ENCODE results near the gene VSIG10L2.
"Not testable (repeated sequence)": the region's sequence is repeated elsewhere in the genome, so short reads cannot be mapped to it uniquely, and the experiment has no call there.

VSIG10L2 gene

GRCh38 chr11:125967515-125967914 is 21.7 kb downstream of the VSIG10L2 start:
- DNase-seq (ENCODE audit: low read depth in 2 of 2): no peak

GRCh38 chr11:125968354-125968753 is 22.5 kb downstream of the VSIG10L2 start:
- no peak for DNase-seq (ENCODE audit: low read depth in 2 of 2)

DNA sequence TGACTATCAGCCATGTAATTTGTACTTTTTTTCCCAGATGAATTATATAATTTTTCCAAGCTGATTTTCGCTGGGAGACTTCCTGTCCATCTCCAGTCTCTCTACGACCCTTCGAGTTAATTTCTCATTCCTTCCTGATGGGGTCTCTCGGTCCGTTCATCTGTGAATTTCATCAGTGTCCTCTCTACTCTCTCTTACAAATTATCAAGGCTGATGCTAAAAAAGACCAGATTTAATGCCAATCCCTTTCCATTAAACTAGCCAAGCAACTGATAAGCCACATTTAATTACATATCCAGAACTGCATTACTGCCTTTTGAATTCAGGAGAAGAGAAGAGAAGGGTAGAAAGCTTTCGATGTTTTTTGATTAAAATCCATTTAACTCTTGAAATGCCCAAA is 25.8 kb downstream of the VSIG10L2 start:
- DNase-seq (ENCODE audit: low read depth in 2 of 2): no peak

DNA sequence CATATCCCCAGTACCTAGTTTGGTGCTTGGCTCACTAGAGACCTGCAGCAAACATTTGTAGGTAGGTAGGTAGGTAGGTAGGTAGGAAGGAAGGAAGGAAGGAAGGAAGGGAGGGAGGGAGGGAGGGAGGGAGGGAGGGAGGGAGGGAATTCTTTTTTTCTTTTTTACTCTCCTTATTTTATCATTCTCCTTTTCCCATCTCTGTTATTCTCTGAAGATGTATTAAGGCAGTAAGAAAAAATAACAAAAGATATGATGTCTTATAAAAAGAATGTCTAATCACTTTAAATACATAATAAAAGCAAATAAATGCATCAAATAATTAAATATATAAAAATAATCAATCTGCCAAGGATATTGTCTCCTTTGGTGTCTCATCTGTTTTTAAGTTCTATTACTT is 28.4 kb downstream of the VSIG10L2 start:
- DNase-seq (ENCODE audit: low read depth in 2 of 2): no peak

DNA sequence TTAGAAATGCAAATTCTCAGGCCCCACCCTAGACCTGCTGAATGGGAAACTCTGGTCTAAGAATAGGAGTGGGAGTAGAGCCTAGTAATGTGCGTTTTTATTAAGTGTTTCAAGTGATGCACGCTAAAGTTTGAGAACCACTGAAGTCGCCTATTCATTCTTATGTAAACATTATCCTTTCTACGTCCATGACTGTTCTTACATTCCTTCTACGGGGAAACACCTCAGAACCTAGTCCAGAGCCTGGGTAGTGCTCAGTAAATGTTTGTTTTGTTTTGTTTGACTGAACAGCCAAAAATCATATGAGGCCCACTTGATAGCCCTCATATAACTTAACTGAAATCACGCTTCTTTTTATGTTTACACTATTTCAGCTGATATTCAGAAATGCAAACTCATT is 29.8 kb downstream of the VSIG10L2 start:
- no peak for DNase-seq (ENCODE audit: low read depth in 2 of 2)

- DNase-seq (ENCODE audit: low read depth in 2 of 2): no peak
These were observed 30.3 kb downstream of the VSIG10L2 start for GRCh38 chr11:125976156-125976555.

DNA sequence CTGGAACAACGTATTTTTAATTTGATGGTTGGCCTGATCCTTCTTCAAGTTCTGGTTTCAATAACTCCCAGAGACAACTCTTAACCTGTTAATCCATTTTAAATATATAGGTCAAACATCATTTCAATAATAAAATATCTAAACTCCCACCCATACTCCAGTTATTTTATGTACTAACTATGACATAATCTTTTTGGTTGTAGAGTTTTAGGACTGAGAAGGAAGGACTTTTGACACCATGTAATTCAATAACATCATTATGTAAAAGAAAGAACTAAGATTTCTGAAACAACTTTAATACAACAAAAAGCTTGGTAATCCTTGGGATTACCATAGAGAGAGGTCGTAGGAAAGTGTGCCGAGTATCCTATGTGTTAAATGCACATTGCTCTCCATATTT is 31.5 kb downstream of the VSIG10L2 start:
- no peak for DNase-seq (ENCODE audit: low read depth in 2 of 2)

DNA sequence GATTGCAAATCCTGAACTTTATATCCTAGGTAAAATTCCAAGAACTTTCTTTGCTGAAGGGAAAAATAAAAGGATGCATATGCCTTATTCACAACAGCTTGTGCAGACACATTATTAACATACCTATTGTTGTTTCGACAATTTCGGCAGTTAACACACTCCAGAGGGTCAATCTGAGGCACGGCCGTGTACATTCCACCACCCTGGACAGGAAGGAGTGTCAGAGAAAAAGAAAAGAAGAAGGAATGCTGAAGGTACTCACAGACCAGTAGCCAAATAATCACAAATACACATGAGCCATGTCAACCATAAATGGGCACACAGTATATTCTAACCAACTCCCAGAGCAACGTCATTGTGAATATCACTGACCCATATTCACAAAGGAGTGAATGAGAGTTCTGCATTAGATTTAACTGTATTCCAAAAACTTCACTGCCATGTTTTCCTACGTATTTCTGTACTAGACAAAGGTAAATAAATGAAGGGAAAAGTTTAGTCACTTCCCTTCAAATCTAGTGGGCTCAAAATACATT is 32.4 kb downstream of the VSIG10L2 start:
- no peak for DNase-seq (ENCODE audit: low read depth in 2 of 2)

DNA sequence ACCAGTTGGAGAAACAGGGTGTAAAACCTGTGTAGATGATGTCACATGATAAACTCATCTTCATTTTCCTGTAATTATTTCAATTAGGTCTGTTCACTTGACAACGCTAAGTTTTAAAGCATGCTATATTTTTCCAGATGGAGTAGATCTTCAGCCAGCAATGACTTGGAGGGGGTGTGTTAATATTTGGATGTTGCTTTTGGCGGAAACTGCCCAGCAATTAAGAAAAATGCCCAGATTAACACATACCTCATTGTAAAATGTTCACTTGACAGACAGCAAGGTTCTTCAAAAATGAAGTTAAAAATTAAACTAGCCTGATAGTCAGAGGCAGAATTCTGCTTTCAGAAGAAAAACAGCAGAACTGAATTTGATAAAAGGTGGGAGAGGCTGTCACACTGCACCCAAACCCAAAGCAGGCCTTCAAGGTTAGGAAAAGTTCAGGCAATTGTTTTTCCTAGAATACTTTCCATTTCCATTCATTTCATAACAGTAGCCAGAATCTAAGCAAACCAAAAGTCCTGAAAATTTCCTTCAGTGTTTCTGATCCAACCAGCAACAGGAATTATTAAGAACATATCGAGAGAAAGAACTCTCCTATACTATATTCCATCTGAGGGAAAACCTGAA is 33.0 kb downstream of the VSIG10L2 start:
- no peak for DNase-seq (ENCODE audit: low read depth in 2 of 2)

DNA sequence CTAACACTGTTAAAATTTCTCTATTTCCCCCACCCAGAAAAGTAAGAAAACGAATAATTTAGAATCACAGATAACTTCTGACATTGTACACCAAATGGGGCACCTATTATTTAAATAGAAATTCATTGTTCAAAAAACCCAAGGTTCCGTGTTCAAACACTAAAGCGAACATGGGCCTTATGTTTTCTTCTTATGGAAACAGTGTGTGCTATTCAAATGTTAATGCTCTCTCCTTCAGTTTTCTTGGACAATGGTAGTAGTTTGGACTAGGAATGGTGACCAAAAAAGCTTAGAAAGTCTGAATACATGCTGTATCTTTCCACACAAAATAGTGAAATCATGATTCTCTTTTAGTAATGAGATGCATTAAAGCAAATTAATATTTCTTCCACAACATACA is 33.7 kb downstream of the VSIG10L2 start:
- no peak for DNase-seq (ENCODE audit: low read depth in 2 of 2)

- no peak for DNase-seq (ENCODE audit: low read depth in 2 of 2)
These were observed 34.6 kb downstream of the VSIG10L2 start for GRCh38 chr11:125980436-125980835.

- no peak for DNase-seq (ENCODE audit: low read depth in 2 of 2)
These were observed 36.5 kb downstream of the VSIG10L2 start for GRCh38 chr11:125982348-125982730.

DNA sequence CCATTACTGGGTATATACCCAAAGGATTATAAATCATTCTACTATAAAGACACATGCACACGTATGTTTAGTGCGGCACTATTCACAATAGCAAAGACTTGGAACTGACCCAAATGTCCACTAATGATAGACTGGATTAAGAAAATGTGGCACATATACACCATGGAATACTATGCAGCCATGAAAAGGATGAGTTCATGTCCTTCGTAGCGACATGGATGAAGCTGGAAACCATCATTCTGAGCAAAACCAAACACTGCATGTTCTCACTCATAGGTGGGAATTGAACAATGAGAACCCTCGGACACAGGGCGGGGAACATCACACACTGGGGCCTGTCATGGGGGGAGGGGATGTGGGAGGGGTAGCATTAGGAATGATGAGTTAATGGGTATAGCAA is 40.1 kb downstream of the VSIG10L2 start:
- DNase-seq (ENCODE audit: low read depth in 2 of 2): not testable (repeated sequence)

GRCh38 chr11:125987066-125987641 is 41.3 kb downstream of the VSIG10L2 start:
- no peak for DNase-seq (ENCODE audit: low read depth in 2 of 2)

DNA sequence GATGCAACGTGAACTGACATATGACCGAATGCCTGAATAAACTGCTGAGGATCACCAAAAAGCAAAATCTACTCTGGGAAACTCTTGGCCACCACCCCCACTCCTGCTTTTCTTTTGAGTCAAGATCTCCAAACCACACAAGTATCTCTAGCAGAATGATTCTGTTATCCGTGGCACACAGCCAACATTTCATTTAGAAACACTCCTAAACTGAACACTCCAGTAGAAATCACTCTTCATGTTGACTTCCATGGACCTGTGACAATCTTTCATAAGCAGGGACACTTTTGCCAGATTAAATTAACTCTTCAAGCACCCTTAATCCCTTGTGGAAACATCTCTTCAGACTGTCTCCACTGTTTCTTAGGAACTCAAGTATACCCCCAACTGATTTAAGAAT is 44.4 kb downstream of the VSIG10L2 start:
- DNase-seq (ENCODE audit: low read depth in 2 of 2): no peak

- no peak for DNase-seq (ENCODE audit: low read depth in 2 of 2)
These were observed 47.0 kb downstream of the VSIG10L2 start for GRCh38 chr11:125992893-125993292.

DNA sequence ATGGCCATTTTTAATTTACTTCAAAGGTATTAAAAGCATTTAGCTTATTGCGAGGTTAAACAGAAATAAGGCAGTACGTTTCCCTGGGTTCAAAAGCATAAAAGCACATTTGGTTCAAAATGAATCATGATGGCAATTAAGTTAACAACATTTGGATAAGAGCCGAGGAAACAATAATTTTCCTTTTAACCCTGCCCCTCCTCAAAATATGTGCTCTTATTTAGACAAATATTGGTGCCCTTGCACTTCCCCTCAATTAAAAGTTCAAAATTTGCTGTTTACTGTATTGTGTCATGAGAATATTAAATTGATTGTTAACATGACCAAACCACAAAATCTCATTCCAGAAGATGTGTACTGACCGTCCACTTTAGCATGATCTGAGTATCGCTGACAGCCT is 48.7 kb downstream of the VSIG10L2 start:
- DNase-seq (ENCODE audit: low read depth in 2 of 2): no peak

DNA sequence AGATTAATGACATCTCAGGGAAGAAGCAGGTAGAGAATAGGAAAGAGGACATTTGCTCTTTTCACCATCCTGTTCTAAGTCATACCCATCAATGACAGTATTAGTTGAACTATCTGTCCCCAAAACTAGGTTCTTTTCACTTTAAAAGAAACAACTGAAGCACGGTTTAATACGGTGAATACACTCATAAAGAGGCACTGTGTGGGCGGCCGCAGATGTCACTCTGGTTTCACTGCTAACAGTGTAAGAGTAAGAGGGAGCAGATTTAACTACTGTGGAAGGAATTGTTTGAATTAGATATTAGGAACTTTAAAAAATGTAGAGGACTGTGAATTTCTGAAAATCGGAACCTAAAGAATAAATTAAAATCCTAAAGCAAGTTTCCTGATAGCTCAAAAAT is 49.5 kb downstream of the VSIG10L2 start:
- peak; percentile 32 to 56 for DNase-seq (ENCODE audit: low read depth in 2 of 2)

DNA sequence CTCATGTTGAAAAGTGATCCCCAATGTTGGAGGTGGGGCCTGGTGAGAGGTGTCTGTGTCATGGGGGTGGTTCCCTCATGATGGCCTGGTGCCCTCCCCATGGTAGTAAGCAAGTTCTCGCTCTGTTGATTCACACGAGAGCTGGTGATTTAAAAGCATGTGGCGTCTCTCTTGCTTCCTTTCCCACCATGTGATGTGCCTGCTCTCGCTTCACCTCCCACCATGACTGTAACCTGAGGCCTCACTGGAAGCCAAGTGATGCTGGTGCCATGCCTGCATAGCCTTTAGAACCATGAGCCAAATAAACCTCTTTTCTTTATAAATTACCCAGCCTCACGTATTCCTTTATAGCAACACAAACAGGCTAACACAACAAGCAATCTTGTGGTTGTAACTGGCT is 52.4 kb downstream of the VSIG10L2 start:
- DNase-seq (ENCODE audit: low read depth in 2 of 2): no peak

GRCh38 chr11:125999234-125999880 is 53.5 kb downstream of the VSIG10L2 start:
- DNase-seq (ENCODE audit: low read depth in 2 of 2): no peak

DNA sequence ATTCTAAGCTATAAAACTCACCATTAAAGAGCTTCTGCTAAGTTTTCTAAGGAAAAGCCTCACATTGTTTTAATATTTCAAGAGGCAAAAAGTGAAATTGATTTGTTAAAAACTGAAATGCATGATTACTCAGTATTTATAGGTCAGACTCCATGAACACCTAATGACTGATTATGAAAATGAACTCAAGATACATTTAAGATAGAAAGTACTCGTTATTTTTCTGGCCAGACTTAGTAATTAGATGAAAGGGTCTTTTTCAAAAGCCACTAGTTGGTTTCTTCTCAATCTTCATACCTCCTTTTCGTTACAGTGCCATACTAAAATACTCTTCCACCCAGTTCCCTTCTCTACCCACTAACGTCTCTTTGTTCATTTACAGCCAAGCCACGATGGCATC is 56.3 kb downstream of the VSIG10L2 start:
- no peak for DNase-seq (ENCODE audit: low read depth in 2 of 2)
